A549 treated with dexamethasone at 1 μM for 4 hours (cell line): Measurements from ENCODE around the gene CST3. TPM values are rescaled to one million over a fixed set of nuclear protein-coding genes. Genes with fewer than 3 reads are reported as not detected.

ENCODE experiments used
- total RNA-seq: library from RNA; stranded (reverse); fragments of 200-300 nt; extraction: Qiagen RNA extraction; gene quantifications from 5 replicates; pipeline ENCODE4 v1.2.3, GENCODE V29; 2022

Gene CST3, protein sequence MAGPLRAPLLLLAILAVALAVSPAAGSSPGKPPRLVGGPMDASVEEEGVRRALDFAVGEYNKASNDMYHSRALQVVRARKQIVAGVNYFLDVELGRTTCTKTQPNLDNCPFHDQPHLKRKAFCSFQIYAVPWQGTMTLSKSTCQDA
- total RNA-seq, result 254 to 378 TPM (median 361 TPM) in 5 replicates

DNA sequence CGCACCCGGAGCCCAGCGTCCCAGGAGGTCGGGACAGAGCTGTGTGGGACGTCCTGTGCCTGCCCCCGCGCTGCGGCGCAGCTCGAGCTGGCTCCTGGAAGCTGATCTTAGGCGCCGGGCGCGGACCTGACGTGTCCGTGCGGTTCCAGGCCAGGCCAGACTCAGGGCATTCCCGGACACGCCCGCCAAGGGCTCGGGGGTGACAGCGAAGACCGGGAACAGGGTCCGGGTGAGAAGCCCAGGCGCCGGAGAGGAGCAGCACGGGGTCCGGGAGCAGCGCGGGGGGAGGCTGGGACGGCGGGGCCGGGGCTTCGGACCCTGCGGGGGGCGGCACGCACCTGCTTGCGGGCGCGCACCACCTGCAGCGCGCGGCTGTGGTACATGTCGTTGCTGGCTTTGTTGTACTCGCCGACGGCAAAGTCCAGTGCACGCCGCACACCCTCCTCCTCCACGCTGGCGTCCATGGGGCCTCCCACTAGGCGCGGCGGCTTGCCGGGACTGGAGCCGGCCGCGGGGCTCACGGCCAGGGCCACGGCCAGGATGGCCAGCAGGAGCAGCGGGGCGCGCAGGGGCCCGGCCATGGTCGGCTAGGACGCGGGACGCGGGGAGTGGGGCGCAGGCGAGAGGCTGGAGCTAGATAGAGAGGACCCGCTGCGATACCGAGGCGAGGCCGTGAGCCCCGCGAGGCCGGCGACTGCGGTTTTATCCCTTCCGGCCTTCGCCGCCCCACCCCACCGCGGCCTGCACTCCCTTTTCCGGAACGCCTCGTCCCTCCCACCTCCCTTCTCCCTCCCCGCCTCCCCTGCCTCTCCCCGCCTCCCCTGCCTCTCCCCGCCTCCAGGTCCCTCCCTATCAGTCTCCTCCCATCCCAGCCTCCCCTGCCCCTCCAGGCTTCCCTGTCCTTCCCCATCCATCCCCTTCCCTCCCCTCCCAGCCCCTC is at the start of gene CST3:
Gene CST3 (minus strand): TSS at position 674 of the 940 bp plus-strand sequence. CDS start 93 bp downstream, at position 581.

DNA sequence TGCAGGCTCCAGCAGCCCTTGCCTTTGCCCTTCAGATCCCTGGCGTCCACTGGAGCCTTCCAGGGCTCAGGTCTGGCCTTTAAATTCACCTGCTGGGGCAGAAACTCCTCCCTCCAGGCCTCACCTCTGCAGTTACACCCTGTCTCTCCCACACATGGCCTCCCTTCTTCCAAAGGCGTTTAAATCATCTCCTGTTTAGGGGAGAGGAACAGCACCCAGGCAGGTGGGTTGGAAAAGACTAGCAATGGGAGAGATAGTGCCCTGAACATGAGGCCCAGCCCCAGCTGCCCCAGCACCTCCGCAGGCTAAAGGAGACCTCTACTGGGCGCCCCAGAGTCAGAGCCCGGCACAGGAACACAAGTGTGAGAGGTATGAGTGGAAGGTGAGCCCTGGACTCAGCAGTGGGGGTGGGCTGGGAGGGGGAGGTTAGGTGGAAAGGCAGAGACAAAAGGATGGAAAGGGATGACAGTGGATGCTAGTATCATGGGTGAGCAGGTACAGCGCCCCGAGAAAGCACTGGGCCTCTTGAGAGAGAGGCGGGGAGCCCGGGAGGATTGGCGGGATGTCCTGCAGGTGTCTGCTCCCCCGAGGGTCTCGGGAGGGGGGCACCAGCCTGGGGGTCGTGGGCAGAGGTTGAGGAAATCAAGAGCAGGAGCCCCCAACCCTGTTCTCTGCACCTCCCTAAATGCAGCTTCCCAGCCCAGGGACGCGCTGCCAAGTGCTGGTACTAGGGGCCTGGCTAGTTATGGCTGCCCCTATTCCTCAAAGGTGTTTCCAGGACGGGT is 31.7 kb downstream of the CST3 start, which contains the start of gene CST9:
Gene CST9 (minus strand): TSS at position 51 of the 785 bp plus-strand sequence. CDS start 53 bp downstream, outside the sequence.

Other genes starting within 250 kb of the CST3 start
- 2.9 to 3.7 TPM (median 3.3 TPM) in 5 replicates for gene NAPB, start 216.5 kb downstream of the CST3 start, total RNA-seq
- gene CSTL1, start 198.3 kb downstream of the CST3 start, total RNA-seq, result not detected in 5 replicates
- gene CST11, start 185.1 kb downstream of the CST3 start, total RNA-seq, result not detected in 5 replicates
- gene CST8, start 146.8 kb downstream of the CST3 start, total RNA-seq, result not detected in 5 replicates
- not detected in 5 replicates for gene CST9L, start 69.5 kb downstream of the CST3 start, total RNA-seq
- gene CST9, start 32.0 kb downstream of the CST3 start, total RNA-seq, result not detected in 5 replicates
- not detected in 5 replicates for gene CST4, start 51.1 kb upstream of the CST3 start, total RNA-seq
- 1.1 to 2.5 TPM (median 1.4 TPM) in 5 replicates for gene CST1, start 113.0 kb upstream of the CST3 start, total RNA-seq
- 0.76 to 1.8 TPM (median 1.4 TPM) in 5 replicates for gene CST2, start 188.8 kb upstream of the CST3 start, total RNA-seq
- gene CST5, start 241.8 kb upstream of the CST3 start, total RNA-seq, result not detected in 5 replicates